H1 (cell line): ENCODE results near the gene UNK. TPM values are rescaled to one million over a fixed set of nuclear protein-coding genes. Genes with fewer than 3 reads are reported as not detected.

Source experiments
- CTCF ChIA-PET: fragments of 300-600 bp; sonication (Branson Sonifier 250); formaldehyde crosslinking; loops from one replicate; lab custom pipeline; 2021; ENCODE audit not compliant: partially characterized antibody; lab: Charles Lee
- POLR2A ChIA-PET: fragments of 300-600 bp; sonication (Branson Sonifier 250); formaldehyde crosslinking; loops from one replicate; lab custom pipeline; 2021; ENCODE audit warnings: inconsistent platforms; ENCODE audit not compliant: partially characterized antibody; lab: Charles Lee
- DNase-seq, 2 experiments: peaks; one replicate each; pipeline versions ENCODE4 v3.0.0 to v3.0.0-alpha.2; 2010 to 2022; ENCODE audit warnings: low spot score in 2 of 2, low read depth in 1 of 2, mixed read lengths in 1 of 2
- FAIRE-seq: peaks from 2 replicates; lab custom pipeline; 2011; peaks lifted over from hg19 to GRCh38; lab: Jason Lieb, UNC
- H2AFZ ChIP-seq: 2 replicates; pipeline ENCODE4 v1.8.1; 2012; ENCODE audit warnings: low read length, inconsistent platforms
- H2AK5ac ChIP-seq: 2 replicates; pipeline ENCODE4 v1.6.1; 2013; ENCODE audit warnings: low read depth, low read length
- H2BK120ac ChIP-seq: replicated peaks from 2 replicates; pipeline ENCODE3; 2013; ENCODE audit warnings: low read depth, low read length, inconsistent platforms
- H2BK12ac ChIP-seq: 2 replicates; pipeline ENCODE4 v1.6.1; 2013; ENCODE audit warnings: low read depth, low read length
- H2BK15ac ChIP-seq: 2 replicates; pipeline ENCODE4 v1.6.1; 2013; ENCODE audit warnings: low read length
- H2BK20ac ChIP-seq: 2 replicates; pipeline ENCODE4 v1.6.1; 2013; ENCODE audit warnings: low read length
- H2BK5ac ChIP-seq: 2 replicates; pipeline ENCODE4 v1.6.1; 2013; ENCODE audit warnings: low read depth, low read length
- H3K14ac ChIP-seq: 2 replicates; pipeline ENCODE4 v1.6.1; 2013; ENCODE audit warnings: inconsistent platforms; ENCODE audit not compliant: insufficient read length
- H3K18ac ChIP-seq: 2 replicates; pipeline ENCODE4 v1.6.1; 2013; ENCODE audit warnings: low read length; ENCODE audit errors: extremely low read depth
- H3K23ac ChIP-seq: 2 replicates; pipeline ENCODE4 v1.6.1; 2013; ENCODE audit warnings: inconsistent platforms; ENCODE audit not compliant: insufficient read length
- H3K23me2 ChIP-seq: 2 replicates; pipeline ENCODE4 v1.6.1; 2013; ENCODE audit warnings: low read depth, low read length
- H3K27ac ChIP-seq: 2 replicates; pipeline ENCODE4 v1.6.1; 2011; ENCODE audit warnings: low read depth, low read length, inconsistent platforms
- H3K27me3 ChIP-seq, 4 experiments: replicated peaks in 1 of 4; 1 replicate in 1 of 4; 2 replicates in 3 of 4; pipeline versions ENCODE4 v1.6.1 to v1.8.1; 2011 to 2013; ENCODE audit warnings: low read length in 3 of 4, mild to moderate bottlenecking in 3 of 4, inconsistent platforms in 2 of 4, mixed read lengths in 2 of 4, moderate library complexity in 1 of 4; ENCODE audit not compliant: control insufficient read depth in 3 of 4, insufficient read depth in 3 of 4; ENCODE audit errors: extremely low read depth in 1 of 4
- H3K36me3 ChIP-seq, 4 experiments: 2 replicates each; pipeline versions ENCODE4 v1.6.1 to v1.8.1; 2011 to 2013; ENCODE audit warnings: mild to moderate bottlenecking in 4 of 4, low read length in 3 of 4, moderate library complexity in 2 of 4, control low read depth in 1 of 4, inconsistent platforms in 1 of 4; ENCODE audit not compliant: insufficient read depth in 4 of 4, control insufficient read depth in 2 of 4
- H3K4ac ChIP-seq: replicated peaks from 2 replicates; pipeline ENCODE3; 2013; ENCODE audit warnings: low read length, low read depth, mixed read lengths, inconsistent platforms; ENCODE audit not compliant: insufficient read length
- H3K4me1 ChIP-seq, 4 experiments: replicated peaks in 1 of 4; 1 replicate in 1 of 4; 2 replicates in 3 of 4; pipeline versions ENCODE4 v1.6.1 to v1.8.1; 2011 to 2013; ENCODE audit warnings: low read length in 3 of 4, inconsistent platforms in 2 of 4, mixed read lengths in 1 of 4; ENCODE audit not compliant: insufficient read depth in 4 of 4, control insufficient read depth in 3 of 4
- H3K4me2 ChIP-seq, 2 experiments: 2 replicates each; pipeline versions ENCODE4 v1.6.1 to v1.8.1; 2011 to 2013; ENCODE audit warnings: low read depth in 2 of 2, low read length in 2 of 2, control low read depth in 1 of 2, inconsistent platforms in 1 of 2, mild to moderate bottlenecking in 1 of 2; ENCODE audit not compliant: insufficient read depth in 1 of 2
- H3K4me3 ChIP-seq, 4 experiments: fragments of 200-600, 300-600 bp in 1 of 4; sonication (generic), shearing (Covaris generic), sonication (Bioruptor Twin) in 1 of 4; 2 replicates each; pipeline versions ENCODE4 v1.5.1 to v1.8.1; 2011 to 2016; ENCODE audit warnings: low read length in 4 of 4, low read depth in 3 of 4, control low read depth in 2 of 4, inconsistent platforms in 2 of 4, mild to moderate bottlenecking in 2 of 4, mixed read lengths in 1 of 4, moderate library complexity in 1 of 4; ENCODE audit not compliant: insufficient read depth in 2 of 4; ENCODE audit errors: extremely low read depth in 1 of 4
- H3K56ac ChIP-seq: replicated peaks from 2 replicates; pipeline ENCODE3; 2013; ENCODE audit warnings: low read depth, mild to moderate bottlenecking, mixed read lengths, low read length, inconsistent platforms; ENCODE audit not compliant: insufficient read length
- H3K79me1 ChIP-seq: 2 replicates; pipeline ENCODE4 v1.6.1; 2013; ENCODE audit warnings: low read depth, low read length, control low read depth
- H3K79me2 ChIP-seq, 2 experiments: 2 replicates each; pipeline versions ENCODE4 v1.6.1 to v1.8.1; 2012 to 2013; ENCODE audit warnings: low read length in 2 of 2, mild to moderate bottlenecking in 2 of 2, inconsistent platforms in 1 of 2; ENCODE audit not compliant: insufficient read depth in 2 of 2, control insufficient read depth in 1 of 2
- H3K9ac ChIP-seq, 4 experiments: replicated peaks in 1 of 4; 1 replicate in 1 of 4; 2 replicates in 3 of 4; pipeline versions ENCODE4 v1.6.1 to v1.8.1; 2011 to 2013; ENCODE audit warnings: low read depth in 3 of 4, low read length in 3 of 4, control low read depth in 2 of 4, mild to moderate bottlenecking in 2 of 4, moderate library complexity in 2 of 4, inconsistent platforms in 1 of 4; ENCODE audit errors: extremely low read depth in 1 of 4
- H3K9me3 ChIP-seq, 2 experiments: 2 replicates each; pipeline versions ENCODE4 v1.6.1 to v1.8.1; 2012 to 2013; ENCODE audit warnings: mild to moderate bottlenecking in 2 of 2, moderate library complexity in 2 of 2, control low read depth in 1 of 2, inconsistent platforms in 1 of 2, low read depth in 1 of 2, low read length in 1 of 2, mixed read lengths in 1 of 2; ENCODE audit not compliant: insufficient read depth in 2 of 2
- H4K20me1 ChIP-seq, 2 experiments: replicated peaks in 1 of 2; 2 replicates each; pipeline versions ENCODE3 to v1.8.1; 2011 to 2013; ENCODE audit warnings: inconsistent platforms in 2 of 2, low read length in 2 of 2, mild to moderate bottlenecking in 1 of 2; ENCODE audit not compliant: insufficient read depth in 2 of 2, control insufficient read depth in 1 of 2
- H4K5ac ChIP-seq: 2 replicates; pipeline ENCODE4 v1.6.1; 2013; ENCODE audit warnings: low read length, low read depth, mixed read lengths, inconsistent platforms; ENCODE audit not compliant: insufficient read length
- H4K8ac ChIP-seq: 2 replicates; pipeline ENCODE4 v1.8.0; 2013; ENCODE audit warnings: mild to moderate bottlenecking, moderate library complexity, low read length, inconsistent platforms; ENCODE audit not compliant: insufficient read depth; ENCODE audit errors: extremely low read depth
- H4K91ac ChIP-seq: replicated peaks from 2 replicates; pipeline ENCODE3; 2013; ENCODE audit warnings: low read length, mixed read lengths, inconsistent platforms; ENCODE audit not compliant: insufficient read length
- CBX5 ChIP-seq: fragments of 300-800, 300-1000 bp; sonication (generic); IDR thresholded peaks from 2 replicates; pipeline ENCODE4 v1.7.1; 2016; ENCODE audit warnings: antibody characterized with exemption, low read length, low read depth
- EGR1 ChIP-seq: IDR thresholded peaks from 2 replicates; pipeline ENCODE4 v1.6.1; 2011; ENCODE audit warnings: low read depth, low read length, borderline replicate concordance
- HDAC2 ChIP-seq, 2 experiments: fragments of 300-600 bp in 1 of 2; sonication (generic) in 1 of 2; IDR thresholded peaks; 2 replicates each; pipeline ENCODE4 v1.6.1; 2011 to 2012; ENCODE audit warnings: low read depth in 2 of 2, low read length in 2 of 2, mild to moderate bottlenecking in 2 of 2, moderate library complexity in 2 of 2, borderline replicate concordance in 1 of 2, inconsistent platforms in 1 of 2
- SRF ChIP-seq: IDR thresholded peaks from 2 replicates; pipeline ENCODE4 v1.6.1; 2011; ENCODE audit warnings: mild to moderate bottlenecking, low read depth, low read length, moderate library complexity
- TAF1 ChIP-seq: IDR thresholded peaks from 2 replicates; pipeline ENCODE4 v1.6.1; 2011; ENCODE audit warnings: mild to moderate bottlenecking, low read depth, low read length
- WGBS, 2 experiments: shearing (Covaris generic) in 1 of 2; methylation state at CpG; one replicate each; pipeline versions ENCODE4 v1.1.6 to v1.1.7; 2013 to 2015; ENCODE audit warnings: low lambda C conversion rate in 2 of 2, mixed read lengths in 2 of 2, inconsistent platforms in 1 of 2, low coverage in 1 of 2, missing lambda C conversion rate in 1 of 2; ENCODE audit not compliant: insufficient replicate concordance in 2 of 2, insufficient coverage in 1 of 2, insufficient read length in 1 of 2; ENCODE audit errors: extremely low coverage in 1 of 2, missing lambda C conversion rate in 1 of 2; 5-methylcytosine and 5-hydroxymethylcytosine counted together
- polyA plus RNA-seq, 7 experiments: library from polyadenylated mRNA; depleted of rRNA in 3 of 7; stranded (reverse) in 5 of 7; unstranded in 2 of 7; fragments of >200 nt in 5 of 7; fragments of 200-250 nt in 2 of 7; gene quantifications; 1 replicate in 5 of 7; 2 replicates in 1 of 7; 4 replicates in 1 of 7; pipeline versions ENCODE4 v1.2.1 to v1.2.3, GENCODE V29; 2011 to 2013; ENCODE audit warnings: missing spikeins in 2 of 7, mixed read lengths in 2 of 7
- total RNA-seq: library from RNA; stranded (reverse); fragmentation: NEBNext Ultra II Directional; extraction: Animal tissue kit (Norgen Biotek cat#: 25700); gene quantifications from 2 replicates; pipeline ENCODE4 v1.2.1, GENCODE V29; 2021
- TF ChIP-seq, protein P1 (sequence below): IDR thresholded peaks from 2 replicates; pipeline ENCODE4 v1.6.1; 2011; ENCODE audit warnings: low read length, improper control_type of control experiment

The UNK gene
- total and polyA plus RNA-seq, 2 of the 8 experiments (the other 6 are each of a cell fraction or from before 2014, with no cell fraction given) = 24.2 to 33.3 TPM

GRCh38 chr17:75743625-75744206 lies 40.9 kb upstream of the UNK start:
- no peaks in the 10 kb centered on the region for H3K4me1 ChIP-seq
- H3K79me2 ChIP-seq = no peaks in the 10 kb centered on the region
- TF ChIP-seq SRF (no peak), EGR1 (no peak), TAF1 (no peak), CBX5 (no peak), HDAC2 (IDR thresholded peaks at IDR 0.05; ENCODE audit: borderline replicate concordance in 1 of 2, low read depth in 2 of 2, low read length in 2 of 2) (no peak)
- TF ChIP-seq, protein P1, sequence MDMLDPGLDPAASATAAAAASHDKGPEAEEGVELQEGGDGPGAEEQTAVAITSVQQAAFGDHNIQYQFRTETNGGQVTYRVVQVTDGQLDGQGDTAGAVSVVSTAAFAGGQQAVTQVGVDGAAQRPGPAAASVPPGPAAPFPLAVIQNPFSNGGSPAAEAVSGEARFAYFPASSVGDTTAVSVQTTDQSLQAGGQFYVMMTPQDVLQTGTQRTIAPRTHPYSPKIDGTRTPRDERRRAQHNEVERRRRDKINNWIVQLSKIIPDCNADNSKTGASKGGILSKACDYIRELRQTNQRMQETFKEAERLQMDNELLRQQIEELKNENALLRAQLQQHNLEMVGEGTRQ = no peak

More at GRCh38 chr17:75743625-75744206, 40.9 kb upstream of the UNK start:
- H3K14ac ChIP-seq = no peak overlapping the region
- H4K8ac ChIP-seq = no peak overlapping the region; the same call in 1 of the 2 replicates
- H3K23ac ChIP-seq = no peak overlapping the region
- no peak overlapping the region for H2BK20ac ChIP-seq
- no peak overlapping the region for H3K56ac ChIP-seq
- no peak overlapping the region; the same call in 1 of the 2 replicates for H2AK5ac ChIP-seq
- no peaks in the 10 kb centered on the region for H3K79me1 ChIP-seq
- peaks cover 0 to 2% of the 10 kb centered on the region in 2 experiments for H4K20me1 ChIP-seq
- no peak overlapping the region for H3K4ac ChIP-seq
- DNase-seq (no peak), FAIRE-seq (no peak)
- ChIA-PET CTCF (interaction anchor here (0.6 to 12.3 kb wide), 12 partner anchors 11 to 144 kb away, joined by 3 to 312 read pairs (median 6); partner anchors contain the start of genes RECQL5, SAP30BP and SMIM5), POLR2A (interaction anchor here (1.7 kb wide), 1 partner anchor 10 kb away, joined by 3 read pairs; no protein-coding TSS in a partner anchor)
- H2AFZ ChIP-seq = no peak overlapping the region
- no peaks in the 10 kb centered on the region for H3K27me3 ChIP-seq
- 92% methylated on average over 25 of the region's 25 CpGs; no CpG with 5 or more reads in 1 of the 2 experiments for WGBS, 2 experiments
- H3K27ac ChIP-seq = no peak overlapping the region
- H2BK120ac ChIP-seq = no peak overlapping the region
- H3K9me3 ChIP-seq = no peaks in the 10 kb centered on the region
- H4K91ac ChIP-seq = no peak overlapping the region
- H2BK5ac ChIP-seq = no peak overlapping the region
- no peak overlapping the region for H2BK12ac ChIP-seq
- H3K23me2 ChIP-seq = no peaks in the 10 kb centered on the region
- H4K5ac ChIP-seq = no peak overlapping the region
- no peak overlapping the region for H2BK15ac ChIP-seq
- H3K36me3 ChIP-seq = no peaks in the 10 kb centered on the region
- H3K4me2 ChIP-seq = no peak overlapping the region
- H3K9ac ChIP-seq = no peak overlapping the region; a peak in 2 of 7 replicates
- H3K18ac ChIP-seq = no peak overlapping the region
- no peak overlapping the region for H3K4me3 ChIP-seq
